HFF-Myc (cell line): ENCODE measurements around the gene PLEKHA8.

Experiments
- DNase-seq: peaks from one replicate; pipeline ENCODE4 v3.0.0-alpha.2; 2011; ENCODE audit warnings: low read depth; ENCODE audit errors: extremely low read depth
- H3K4me3 ChIP-seq: replicated peaks from 2 replicates; pipeline ENCODE4 v1.5.1; 2011; ENCODE audit warnings: low read depth, mild to moderate bottlenecking, control low read depth, low read length
- TF ChIP-seq, protein P1 (sequence below): IDR thresholded peaks from 2 replicates; pipeline ENCODE4 v1.5.1; 2012; ENCODE audit warnings: mild to moderate bottlenecking, low read depth, low read length, control low read depth; ENCODE audit errors: missing control alignments

The PLEKHA8 gene, protein sequence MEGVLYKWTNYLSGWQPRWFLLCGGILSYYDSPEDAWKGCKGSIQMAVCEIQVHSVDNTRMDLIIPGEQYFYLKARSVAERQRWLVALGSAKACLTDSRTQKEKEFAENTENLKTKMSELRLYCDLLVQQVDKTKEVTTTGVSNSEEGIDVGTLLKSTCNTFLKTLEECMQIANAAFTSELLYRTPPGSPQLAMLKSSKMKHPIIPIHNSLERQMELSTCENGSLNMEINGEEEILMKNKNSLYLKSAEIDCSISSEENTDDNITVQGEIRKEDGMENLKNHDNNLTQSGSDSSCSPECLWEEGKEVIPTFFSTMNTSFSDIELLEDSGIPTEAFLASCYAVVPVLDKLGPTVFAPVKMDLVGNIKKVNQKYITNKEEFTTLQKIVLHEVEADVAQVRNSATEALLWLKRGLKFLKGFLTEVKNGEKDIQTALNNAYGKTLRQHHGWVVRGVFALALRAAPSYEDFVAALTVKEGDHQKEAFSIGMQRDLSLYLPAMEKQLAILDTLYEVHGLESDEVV

DNA sequence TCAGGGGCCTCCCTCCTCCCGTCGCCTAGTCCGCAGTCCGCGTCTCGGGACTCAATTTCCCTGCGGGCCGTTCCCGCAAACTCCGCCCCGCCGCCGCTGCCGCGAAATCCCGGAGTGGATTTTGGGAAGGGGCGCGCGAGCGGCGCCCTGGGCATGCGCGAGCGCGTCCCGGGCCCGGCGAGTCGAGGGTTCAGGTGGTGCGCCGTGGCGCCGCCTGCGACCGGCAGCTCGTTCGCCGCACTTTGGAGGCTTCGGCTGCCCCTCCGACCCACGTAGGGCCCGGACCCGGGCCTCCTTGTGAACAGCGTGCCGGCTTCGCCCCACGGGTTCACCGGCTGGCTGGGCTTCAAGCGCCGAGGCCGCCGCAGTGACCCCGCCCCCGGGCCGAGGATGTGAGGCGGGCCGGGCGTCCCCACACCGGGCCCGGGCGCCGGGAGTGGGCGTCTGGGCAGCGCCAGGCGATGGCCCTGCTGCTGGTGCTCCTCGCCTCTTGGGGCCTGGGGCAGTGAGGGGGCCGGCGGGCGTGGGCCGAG is at the start of gene PLEKHA8:
PLEKHA8 (plus strand) TSS at position 197 of the 533 bp plus-strand sequence. CDS start 351 bp downstream, outside the sequence.
- H3K4me3 ChIP-seq: peak within 1 kb of the TSS; percentile 89
- TF ChIP-seq, protein P1, sequence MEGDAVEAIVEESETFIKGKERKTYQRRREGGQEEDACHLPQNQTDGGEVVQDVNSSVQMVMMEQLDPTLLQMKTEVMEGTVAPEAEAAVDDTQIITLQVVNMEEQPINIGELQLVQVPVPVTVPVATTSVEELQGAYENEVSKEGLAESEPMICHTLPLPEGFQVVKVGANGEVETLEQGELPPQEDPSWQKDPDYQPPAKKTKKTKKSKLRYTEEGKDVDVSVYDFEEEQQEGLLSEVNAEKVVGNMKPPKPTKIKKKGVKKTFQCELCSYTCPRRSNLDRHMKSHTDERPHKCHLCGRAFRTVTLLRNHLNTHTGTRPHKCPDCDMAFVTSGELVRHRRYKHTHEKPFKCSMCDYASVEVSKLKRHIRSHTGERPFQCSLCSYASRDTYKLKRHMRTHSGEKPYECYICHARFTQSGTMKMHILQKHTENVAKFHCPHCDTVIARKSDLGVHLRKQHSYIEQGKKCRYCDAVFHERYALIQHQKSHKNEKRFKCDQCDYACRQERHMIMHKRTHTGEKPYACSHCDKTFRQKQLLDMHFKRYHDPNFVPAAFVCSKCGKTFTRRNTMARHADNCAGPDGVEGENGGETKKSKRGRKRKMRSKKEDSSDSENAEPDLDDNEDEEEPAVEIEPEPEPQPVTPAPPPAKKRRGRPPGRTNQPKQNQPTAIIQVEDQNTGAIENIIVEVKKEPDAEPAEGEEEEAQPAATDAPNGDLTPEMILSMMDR: no peak
- no peak for DNase-seq

DNA sequence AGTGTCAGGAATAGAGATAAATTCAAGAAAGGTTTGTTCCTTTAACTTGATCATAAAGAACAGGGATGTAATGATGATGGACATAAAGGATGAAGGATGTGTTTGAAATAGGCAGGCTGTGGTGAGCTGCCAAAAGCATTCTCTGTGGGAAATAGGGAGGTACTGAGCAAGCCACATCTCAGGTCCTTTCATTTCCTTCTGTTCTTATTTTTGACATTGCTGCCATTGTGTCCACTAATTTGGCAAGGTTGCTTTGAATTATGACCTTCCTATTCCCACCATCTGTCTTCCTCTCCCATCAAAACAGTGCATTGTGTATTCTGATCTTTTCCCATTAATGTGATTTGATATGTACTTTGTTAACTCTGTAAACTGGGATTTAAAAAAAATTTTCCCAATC is 48.1 kb upstream of the PLEKHA8 start:
- TF ChIP-seq, protein P1: no peak
- DNase-seq: no peak
- H3K4me3 ChIP-seq: no peak overlapping the region

DNA sequence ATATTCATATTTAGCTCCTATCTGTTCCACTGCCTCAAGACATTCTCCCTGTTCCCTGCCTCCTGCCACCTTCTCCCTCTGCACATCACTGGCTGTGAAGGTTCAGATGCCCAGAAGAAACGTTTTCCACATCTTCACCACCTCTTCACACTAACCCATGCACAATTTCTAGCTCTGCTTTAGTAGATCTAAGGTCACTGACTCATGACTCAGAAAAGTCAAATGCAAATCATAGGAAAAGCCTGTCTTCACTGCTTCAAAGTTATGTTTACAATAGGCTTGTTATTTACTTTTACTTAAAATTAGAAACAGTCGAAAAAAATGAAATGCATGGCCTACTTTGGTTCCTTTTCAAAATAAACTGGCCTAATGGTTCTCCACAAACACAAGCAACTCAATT is 41.1 kb upstream of the PLEKHA8 start:
- peak overlapping the region; percentile 91 for H3K4me3 ChIP-seq
- TF ChIP-seq, protein P1: no peak
- DNase-seq: no peak

DNA sequence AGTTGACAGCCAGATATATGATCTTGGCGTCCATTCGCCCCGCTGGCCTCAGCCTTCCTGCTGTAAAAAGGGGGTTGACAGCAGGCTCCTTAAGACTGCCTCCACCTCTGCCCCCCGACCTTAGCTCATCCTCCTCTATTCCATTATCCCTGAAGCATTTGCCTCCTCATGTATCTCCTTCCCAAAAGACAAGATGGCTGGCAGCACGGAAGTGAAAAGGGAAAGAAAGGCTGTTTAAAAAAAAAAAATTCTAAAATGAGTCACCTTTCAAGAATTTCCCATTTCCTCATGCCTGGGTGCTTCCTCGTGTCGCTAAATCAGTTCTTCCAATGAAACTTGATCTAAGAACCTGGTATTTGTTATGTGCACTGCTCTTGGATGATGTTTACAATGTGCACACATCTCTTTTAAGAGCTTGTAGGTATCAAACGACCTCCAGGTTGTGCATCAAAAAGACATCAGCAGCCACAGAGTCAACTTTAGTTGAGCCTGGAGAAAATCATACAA is 40.3 kb upstream of the PLEKHA8 start:
- DNase-seq: peak; percentile 88
- TF ChIP-seq, protein P1: no peak

DNA sequence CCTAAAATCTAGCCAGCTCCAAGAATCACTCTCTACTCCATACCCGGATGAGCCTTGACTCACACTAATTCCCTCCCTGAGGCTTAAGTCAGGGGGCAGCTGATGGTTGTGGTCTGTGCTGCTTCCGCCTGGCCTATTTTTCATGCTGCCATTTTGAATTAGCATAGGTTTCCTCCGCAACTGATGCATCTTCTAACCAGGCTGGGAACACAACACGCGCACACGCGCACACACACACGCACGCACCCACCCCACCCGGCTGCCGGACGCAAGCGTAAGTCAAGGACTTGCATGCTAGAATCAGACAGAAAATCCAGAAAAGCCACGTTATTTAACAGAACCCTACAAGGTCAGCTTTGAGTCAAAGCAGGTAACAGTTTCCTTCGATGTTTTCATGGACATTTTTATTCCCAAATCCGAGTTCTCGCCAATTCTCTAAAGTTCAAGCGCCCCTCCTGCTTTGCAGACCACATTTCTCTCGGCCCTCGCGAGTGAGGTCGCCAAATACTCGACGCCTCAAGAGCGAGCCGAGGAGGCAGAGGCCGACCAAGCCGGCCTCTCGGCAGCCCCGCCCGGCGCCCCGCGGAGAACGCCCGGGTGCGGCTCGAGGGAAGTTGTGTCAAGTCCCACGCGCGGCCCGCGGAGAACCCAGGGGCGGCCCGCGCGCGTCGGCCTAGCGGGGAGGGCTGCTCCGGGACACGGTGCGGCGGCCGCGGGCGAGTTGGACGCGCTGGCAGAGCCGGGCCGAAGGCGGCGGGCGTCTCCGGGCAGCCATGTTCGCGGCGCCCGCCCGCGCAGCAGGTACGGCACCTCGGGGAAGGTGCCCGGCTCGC is 39.6 kb upstream of the PLEKHA8 start:
- TF ChIP-seq, protein P1: no peak
- H3K4me3 ChIP-seq: peak overlapping the region; percentile 91
- peak; percentile 77 for DNase-seq

More for the DNA sequence above, 40.3 kb upstream of the PLEKHA8 start:
- peak overlapping the region; percentile 91 for H3K4me3 ChIP-seq

DNA sequence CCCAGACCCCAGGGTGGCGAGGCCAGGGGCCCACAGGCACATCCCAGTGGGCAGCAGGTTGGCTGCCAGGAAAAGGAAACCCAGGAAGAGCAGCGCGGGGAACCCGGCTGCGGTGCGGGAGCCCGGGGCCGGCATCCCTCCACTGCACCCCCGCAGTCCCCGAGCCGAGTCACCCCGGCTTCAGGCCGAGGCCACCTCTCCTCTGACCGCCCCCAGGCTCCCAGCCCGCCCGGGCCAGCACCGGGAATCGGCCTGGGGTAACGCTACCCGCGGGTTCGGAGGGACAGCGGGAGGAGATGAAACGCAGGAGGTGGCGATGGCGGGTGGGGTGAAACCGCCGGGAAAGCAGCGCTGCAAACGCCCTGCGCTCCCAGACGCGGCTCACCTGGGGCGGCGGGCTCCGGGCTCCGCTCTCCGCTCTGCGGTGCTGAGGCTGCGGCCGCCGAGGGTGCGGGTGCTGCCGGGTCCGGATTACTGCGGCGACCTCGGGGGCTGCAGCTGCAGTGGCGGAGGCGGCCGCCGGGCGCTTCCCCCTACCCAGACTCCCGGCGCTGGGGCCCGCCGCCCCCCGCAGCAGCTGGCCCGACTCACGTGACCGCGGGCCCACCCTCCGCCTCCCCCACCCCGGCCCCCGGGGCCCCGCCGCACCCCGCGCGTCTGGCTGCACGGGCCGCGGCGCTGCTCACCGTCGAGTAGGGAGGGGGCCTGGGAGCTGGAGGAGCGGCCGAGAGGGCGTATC is 38.8 kb upstream of the PLEKHA8 start, which contains the start of gene SCRN1:
SCRN1 (minus strand) TSS at position 545 of the 739 bp plus-strand sequence. CDS start 20,734 bp downstream, outside the sequence.
- peak within 1 kb of the TSS; percentile 91 for H3K4me3 ChIP-seq
- TF ChIP-seq, protein P1: no peak
- DNase-seq: no peak
